Fibroblast of the conjunctiva (primary cell): Measurements from ENCODE around the gene SIX3.

Source experiments
- DNase-seq: peaks from one replicate; pipeline ENCODE4 v3.0.0-alpha.2; 2010; ENCODE audit warnings: low read depth

SIX3 gene

DNA sequence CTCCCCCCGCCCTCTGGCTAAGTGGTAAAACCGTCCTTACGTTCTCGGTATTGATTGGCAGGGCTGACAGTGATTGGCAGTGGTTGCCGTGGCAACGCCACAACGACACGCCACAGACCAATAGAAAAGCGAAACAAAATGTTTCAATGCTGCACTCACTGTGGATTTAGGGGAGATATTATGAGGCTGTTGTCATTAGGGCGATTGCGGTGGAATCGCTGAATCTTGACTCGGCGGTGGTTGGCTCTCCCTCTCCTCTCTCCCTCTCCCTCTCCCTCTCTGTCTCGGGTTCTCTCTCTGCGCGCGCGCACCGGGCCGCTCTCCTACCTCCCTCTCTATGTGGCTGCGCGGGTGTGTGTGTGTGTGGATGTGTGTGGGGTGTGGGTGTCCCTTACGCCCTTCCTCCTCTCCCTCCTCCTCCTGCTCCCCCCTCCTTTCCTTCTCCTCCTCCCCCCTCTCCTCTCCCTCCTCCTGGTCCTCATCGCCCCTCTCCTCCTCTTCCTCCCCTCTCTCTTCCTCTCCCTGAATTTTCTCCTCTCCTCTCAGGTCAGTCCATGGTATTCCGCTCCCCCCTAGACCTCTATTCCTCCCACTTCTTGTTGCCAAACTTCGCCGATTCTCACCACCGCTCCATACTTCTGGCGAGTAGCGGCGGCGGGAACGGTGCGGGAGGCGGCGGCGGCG, at the start of gene SIX3:
Gene SIX3 (plus strand): TSS at position 152 of the 684 bp plus-strand sequence. CDS start 403 bp downstream, at position 555.
- no peak for DNase-seq

DNA sequence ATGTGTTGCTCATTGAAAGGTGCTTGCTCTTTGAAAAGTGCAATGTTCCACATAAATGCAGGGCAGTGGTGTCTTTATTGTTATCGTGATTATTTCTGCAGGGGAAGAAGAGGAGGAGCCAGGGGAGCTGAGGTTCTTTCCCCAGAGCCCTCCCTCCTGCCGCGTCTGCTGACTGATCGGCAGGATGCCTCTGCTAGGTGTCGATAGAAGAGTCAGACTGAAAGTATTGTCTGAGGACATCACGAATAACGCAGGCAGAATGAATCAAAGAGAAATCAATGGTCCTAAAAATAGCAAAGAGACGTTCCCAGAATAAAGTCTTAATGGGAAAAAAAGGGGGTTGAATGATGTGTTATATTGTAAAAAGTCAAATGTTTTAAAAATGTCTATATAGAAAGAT, 47.4 kb upstream of the SIX3 start:
- no peak for DNase-seq

DNA sequence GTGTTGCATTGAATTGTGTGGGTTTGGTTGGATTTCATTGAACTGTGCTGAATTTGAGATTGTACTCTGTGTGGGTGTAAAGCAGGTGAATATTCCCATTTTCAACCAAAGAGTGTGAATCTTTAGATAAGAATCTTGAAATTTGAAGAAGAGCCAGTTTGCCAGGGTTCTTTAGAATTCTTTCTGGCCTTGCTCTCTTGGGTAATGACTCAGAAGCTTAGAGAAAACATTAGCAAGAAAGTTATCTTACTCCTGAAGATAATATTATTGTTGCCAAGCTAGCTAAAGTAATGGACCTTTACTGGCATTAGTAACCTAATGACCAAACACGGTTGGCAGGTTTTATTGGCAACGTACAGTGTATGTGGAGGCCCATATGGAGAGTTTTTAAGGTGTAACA, 46.4 kb upstream of the SIX3 start:
- DNase-seq, result peak; percentile 0

DNA sequence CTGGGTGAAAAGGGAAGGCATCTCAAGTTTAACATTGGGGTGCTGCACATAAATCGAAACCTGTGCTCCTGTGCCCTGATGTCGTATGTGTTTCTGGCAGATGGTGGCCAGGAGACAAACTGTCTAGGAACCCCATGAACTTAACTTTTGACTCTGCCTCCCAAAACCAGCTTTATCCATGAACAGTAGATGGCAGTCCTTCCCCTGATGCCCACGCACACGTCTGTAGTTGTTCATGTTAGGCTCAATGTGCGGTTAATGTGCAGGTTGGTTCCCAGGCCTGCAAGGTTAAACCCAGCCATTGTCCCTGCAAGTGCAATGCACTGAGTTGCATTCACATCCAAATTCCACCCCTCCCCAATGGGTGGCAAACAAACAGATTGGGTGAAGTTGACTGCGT, 44.1 kb upstream of the SIX3 start:
- no peak for DNase-seq

- DNase-seq, result no peak
These were observed 39.0 kb upstream of the SIX3 start for GRCh38 chr2:44902217-44903137.

DNA sequence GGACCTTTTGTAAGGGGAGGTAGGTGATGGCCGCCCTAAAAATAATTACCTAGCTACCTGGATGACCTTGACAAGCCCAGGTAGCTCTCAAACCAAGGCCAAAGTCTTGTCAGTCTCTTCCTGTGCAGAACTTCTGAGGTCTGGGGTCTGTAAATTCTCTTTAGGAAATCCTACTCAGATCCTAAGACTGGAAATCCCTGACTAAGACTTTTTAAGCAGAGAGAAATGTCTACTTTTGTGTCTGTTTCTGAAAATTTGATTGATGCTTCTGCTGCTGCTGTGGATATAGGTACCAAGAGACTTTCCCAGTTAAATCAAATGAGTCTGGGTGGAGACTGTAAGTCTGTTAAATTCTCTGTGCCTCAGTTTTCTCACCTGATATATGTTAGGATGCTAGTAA, 36.9 kb upstream of the SIX3 start:
- no peak for DNase-seq

DNA sequence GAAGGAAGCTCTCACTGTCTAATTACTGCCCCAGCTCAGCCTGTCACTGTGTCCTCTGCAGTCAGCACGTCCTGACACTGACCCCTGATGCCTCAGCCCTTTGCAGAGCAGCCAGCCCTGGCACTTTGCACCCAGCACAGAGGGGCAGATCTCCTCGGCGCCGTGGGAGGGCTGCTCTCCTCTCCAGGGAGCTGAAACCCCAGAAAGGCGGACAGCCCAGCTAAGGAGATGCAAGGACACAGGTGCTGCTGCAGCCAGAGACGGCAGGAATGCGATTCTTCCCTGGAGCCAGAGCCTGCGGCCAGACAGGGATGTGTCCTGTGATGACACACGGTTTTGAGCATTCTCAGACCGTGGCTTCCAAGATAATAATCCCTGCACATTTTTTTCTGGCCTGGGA, 34.5 kb upstream of the SIX3 start:
- DNase-seq, result no peak

GRCh38 chr2:44909831-44910230, 31.7 kb upstream of the SIX3 start:
- DNase-seq, result no peak

DNA sequence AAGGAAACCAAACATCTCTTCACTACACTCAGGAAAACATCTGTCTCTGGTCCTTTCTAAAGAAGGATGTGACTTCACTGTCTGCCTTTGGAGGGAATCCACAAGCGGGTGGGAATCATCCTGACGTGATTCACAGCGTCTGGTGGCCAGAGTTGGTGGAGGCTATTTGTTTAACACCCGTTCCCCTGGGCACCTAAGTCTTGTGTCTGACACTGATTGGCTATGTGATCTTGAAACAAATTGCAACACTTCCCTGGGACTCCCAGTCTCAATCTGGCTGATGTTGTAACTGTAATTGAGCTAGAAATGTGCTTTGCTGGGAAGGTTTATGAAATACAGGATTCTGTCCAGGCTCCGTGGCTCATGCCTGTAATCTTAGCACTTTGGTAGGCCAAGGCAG, 28.8 kb upstream of the SIX3 start:
- DNase-seq, result peak; percentile 60

- DNase-seq, result no peak
These were observed 25.2 kb upstream of the SIX3 start for GRCh38 chr2:44916291-44916690.

DNA sequence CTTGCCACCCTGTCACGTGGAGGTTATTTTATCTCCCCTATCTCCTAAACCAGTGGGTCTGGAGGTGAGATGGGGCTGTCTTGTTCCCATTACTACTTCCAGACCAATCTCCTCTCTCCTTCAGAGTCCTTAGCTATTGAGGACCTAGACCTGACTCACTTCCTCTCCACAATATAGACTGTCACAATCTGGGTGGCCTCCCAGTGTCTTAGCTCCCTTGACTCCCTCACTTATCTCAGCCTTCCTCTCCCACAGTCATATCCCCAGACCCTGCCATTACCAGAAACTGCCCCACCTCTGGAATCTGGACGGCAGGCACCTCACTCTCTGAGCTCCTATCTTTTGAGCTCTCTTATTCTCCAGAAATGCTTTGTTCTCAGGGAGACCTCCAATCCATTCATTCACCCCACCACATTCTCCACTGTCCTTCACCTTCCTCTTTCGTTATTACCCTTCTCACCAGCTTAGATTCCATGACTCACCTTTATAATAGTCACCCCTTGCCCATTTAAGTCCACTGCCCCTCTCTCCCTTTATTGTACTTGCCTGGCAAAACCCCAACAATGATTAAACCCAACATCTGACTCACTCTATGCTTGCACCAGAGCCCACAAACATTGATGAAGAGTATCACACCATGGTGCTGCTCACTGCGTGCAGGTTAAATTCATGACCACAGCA, 23.3 kb upstream of the SIX3 start:
- DNase-seq, result no peak

GRCh38 chr2:44920751-44921150, 20.8 kb upstream of the SIX3 start:
- DNase-seq, result no peak

DNA sequence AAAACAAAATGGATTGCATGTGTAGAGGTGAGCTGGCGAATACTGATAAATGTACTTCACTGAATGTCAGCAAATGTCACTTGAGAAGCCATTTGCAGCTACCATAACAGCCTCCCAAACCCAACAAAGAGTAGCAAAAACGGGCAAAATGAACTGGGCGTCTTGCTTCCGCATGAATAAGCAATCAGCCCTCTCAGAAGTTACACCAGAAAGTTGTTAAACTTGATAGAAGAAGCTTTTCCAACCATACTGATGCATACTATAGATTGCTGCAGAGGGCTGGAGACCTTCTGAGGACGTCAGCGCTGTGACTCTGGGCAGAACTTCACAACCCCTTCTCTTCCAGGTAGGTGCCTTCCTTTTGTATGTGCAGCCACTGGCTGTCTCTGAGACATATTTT, 18.7 kb upstream of the SIX3 start:
- no peak for DNase-seq

DNA sequence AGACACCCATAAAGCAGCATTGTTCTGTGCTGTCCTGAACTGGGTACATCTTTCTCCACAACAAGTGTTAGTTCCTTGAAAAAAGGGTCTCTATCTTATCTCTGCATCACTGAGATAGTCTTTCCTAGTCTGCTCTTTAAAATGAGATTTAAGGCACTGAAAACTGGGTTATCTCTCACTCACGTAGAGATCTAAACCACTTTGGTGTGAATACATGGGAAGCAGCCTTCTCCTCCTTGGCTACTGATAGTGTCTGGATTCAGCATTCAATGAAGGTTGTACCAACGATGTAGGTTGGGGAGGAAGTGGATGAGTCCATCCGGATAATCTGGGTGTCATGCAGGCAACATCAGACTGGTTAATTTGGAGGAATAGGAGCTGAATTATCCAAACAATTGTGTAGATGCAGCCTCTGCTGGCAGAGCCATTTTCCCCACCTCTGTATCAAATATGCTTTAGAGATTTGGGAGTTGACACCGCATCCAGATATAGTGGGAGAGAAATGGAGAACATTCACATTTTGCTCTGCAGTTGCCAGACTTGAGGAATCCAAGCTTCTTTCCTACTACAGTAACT, 15.9 kb upstream of the SIX3 start:
- no peak for DNase-seq

GRCh38 chr2:44926957-44927356, 14.5 kb upstream of the SIX3 start:
- no peak for DNase-seq

GRCh38 chr2:44927985-44928482, 13.5 kb upstream of the SIX3 start:
- no peak for DNase-seq

DNA sequence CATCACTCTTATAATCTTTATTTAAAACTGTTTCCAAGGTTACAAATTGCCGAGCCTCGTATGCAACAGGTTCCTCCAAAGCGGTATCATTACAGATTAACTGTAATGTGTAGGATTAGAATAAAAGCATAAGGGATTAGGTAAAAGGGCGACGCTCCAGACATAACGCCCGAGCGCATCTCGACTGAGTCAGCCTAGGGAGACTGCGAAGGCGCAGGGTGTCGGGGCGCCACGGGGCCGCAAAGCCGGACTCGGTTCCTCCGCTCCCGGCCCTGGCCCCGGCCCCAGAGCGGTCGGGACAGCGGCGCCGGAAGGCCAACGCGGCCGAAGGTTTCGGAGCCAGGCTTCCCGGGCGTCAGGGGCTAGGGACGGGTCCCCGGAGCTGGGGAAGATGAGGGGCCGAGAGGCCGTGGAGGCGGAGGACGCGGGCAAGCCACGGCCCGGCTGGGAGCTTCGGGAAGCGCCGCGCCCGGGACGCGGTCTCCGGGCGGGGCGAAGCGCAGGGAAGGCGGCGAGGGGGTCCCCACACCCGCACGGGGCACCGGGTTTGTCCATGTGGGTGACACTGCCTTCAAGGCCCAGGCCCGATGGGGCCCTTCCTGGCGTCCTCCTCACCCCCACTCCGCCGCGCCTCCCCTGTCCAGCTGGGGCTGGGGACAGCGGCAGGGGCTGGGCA, 12.9 kb upstream of the SIX3 start:
- no peak for DNase-seq

GRCh38 chr2:44929159-44929734, 12.3 kb upstream of the SIX3 start:
- no peak for DNase-seq

GRCh38 chr2:44929735-44930273, 11.7 kb upstream of the SIX3 start:
- no peak for DNase-seq

DNA sequence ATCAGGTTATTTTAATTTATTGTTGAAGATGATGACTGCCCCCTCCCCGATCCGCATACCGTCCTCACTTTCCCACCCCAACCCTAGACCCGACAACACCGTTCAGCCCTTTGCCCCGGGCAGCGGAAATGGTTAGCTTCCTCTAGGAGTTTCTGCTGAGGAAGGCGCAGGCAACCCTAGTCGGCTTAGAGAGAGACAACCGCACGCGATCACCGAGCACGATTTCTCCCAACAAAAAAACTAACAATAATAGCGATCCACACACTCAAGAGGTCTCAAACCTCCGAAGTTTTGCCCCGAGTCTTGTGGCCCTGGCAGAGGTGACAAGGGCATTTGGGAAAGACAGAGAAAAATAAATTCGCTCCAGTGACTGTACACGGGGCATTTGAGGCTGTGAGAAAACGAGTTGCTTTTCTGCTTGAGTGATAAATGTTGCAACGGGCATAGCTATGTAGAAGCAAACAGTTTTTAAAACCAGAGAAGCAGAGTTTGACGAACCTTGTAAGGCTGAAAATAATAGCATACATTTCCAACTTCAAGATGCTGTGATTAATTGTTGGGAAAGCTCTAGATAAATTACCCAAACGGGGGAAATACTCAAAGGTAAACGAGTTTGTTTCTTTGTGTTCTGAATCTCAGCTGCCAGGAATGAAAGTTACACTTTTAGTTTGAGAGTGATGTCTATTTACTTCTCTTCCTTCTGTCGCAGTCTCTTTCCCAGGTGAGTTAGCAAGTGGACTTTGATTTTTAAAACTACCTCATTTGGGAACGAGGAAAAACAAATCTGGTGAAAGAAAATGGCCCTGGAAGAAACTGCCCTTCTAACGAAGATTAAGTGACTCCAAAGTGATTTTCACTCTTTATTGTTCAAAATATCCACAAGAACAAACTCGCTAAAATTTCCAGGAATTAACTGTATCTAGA, 11.0 kb upstream of the SIX3 start:
- no peak for DNase-seq
